CD4-positive, alpha-beta T cell treated with Interleukin-4 for 4 hours (primary cell): ENCODE results near the gene DCDC2C.

Experiments
- DNase-seq: peaks from one replicate; pipeline ENCODE4 v3.0.0-alpha.2; 2020

DCDC2C gene, protein sequence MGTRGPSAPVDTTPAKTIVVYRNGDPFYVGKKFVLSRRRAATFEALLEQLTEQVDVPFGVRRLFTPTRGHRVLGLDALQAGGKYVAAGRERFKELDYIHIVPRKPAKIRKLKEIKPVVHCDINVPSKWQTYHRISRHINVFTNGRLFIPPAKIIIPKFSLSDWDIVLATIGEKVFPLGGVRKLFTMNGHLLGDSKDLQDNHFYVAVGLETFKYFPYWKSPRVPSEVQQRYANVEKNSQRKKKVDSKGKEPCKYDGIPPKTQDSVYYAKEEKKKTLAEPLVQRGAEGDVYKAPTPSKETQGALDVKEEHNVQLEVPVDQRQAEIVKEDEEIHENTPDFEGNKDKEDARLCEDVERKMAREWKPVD

DNA sequence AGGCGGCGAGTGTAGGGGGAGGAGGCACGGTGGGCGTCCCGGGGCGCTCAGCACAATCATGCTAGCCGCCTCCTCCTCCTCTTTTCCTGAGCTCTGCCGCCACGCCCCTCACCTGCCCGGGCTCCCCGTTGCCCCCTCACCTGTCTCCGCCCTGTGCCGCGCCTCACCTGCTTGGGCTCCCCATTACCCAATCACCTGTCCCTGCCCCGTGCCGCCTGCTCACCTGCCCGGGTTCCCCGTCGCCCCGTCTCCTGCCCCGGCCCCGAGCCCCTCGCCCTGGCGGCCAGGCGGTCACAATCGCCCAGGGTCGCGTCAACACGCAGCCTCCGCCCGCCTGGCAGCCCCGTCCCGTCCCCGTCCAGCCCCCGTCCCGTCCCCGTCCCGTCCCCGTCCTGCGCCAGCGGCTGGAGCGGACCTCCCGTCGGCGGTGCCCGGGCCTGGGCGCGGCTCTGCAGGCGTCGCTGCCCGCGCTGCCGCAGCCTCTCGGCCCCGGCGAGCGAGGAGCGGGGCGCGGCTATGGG is at the start of gene DCDC2C:
Gene DCDC2C (plus strand): TSS at position 340 of the 521 bp plus-strand sequence. CDS start 177 bp downstream, at position 517.
- DNase-seq, result no peak

DNA sequence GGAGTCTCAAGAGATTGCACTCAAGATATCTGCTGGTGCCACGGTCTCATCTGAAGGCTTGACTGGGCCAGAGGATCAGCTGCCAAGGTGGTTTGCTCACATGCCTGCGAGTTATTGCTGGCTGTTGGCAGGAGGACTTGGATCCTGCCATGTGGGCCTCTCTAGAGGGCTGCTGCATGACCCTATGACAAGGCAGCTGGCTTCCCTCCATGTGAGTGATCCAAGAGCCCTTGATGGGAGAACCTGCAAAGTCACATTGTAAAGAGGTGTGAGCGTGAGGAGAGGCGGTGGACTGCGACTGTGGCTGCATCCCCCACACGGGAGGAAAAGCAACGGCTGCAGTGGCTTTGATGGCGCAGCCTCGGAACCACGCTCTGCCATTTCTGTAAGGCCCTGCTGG is 49.4 kb upstream of the DCDC2C start:
- no peak for DNase-seq

DNA sequence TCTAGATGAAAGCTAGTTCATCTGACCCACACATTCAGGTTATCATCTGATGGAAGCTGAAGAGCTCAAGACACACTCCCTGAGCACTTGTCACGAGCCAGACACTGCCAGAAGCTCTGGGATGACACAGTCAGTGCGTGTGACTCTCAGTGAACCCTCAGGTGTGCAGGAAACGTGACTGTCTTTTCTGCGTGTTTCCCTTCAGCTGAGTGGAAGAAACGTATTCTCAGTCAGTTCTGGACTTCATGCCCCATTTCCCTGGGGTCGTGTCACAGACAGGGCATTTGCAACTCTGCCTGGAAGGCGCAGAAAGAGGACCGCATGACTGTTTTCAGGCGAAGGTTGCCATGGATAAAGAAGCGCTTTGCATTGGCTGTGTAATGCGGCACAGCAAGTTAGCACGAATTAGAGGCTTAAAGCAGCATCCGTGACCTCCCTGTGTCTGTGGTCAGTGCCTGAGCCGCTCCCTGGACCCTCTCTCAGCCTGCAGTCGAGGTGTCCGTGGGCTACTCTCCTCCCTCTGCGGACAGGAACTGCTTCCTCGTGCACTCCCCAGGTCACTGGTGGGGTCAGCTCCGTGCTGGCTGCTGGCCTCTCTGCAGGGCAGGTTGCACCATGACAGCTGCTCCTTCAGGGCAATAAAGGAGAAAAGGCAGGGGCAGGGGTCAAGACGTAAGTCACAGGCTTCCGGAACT is 48.7 kb upstream of the DCDC2C start:
- no peak for DNase-seq

DNA sequence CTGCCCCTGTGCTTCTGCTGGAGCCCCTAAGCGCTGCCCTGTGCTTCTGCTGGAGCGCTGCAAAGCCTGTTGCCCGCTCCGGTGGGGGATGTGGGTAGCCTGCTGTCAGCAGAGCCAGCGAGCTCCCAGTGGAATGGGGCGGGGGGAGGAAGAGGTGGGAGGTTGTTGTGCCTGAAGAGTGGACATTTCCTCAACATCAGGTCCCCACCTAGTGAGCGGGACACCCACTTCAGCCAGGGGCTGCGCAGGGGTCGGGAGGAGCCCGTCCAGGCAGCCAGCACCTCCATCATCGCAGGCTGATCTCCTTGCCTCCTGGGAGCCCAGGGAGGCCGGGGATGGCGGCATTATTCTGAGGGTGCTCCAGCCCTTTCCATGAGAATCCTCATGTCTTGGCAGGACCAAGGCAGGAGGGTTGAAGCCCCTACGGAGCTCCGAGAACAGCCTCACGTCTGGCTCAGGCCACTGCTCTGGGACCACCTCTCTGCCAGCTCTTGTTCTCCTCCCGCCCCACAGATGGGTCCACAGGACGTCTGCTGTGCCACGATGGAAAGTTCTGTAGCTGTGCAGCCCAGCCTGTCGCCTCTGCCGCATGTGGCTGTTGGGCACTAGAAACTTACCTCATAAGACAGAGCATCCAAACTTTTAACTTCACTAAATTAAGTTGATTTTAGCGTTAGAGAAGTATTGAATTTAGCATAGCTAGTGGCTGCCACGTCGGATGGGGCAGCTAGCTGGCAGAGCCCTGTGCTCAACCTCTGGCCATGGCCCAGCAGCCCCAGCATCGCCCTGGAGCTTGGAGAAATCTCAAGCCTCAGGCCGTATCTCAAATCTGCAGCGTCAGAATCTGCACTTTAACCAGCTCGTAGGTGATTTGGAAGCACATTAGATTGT is 47.3 kb upstream of the DCDC2C start:
- DNase-seq, result no peak

DNA sequence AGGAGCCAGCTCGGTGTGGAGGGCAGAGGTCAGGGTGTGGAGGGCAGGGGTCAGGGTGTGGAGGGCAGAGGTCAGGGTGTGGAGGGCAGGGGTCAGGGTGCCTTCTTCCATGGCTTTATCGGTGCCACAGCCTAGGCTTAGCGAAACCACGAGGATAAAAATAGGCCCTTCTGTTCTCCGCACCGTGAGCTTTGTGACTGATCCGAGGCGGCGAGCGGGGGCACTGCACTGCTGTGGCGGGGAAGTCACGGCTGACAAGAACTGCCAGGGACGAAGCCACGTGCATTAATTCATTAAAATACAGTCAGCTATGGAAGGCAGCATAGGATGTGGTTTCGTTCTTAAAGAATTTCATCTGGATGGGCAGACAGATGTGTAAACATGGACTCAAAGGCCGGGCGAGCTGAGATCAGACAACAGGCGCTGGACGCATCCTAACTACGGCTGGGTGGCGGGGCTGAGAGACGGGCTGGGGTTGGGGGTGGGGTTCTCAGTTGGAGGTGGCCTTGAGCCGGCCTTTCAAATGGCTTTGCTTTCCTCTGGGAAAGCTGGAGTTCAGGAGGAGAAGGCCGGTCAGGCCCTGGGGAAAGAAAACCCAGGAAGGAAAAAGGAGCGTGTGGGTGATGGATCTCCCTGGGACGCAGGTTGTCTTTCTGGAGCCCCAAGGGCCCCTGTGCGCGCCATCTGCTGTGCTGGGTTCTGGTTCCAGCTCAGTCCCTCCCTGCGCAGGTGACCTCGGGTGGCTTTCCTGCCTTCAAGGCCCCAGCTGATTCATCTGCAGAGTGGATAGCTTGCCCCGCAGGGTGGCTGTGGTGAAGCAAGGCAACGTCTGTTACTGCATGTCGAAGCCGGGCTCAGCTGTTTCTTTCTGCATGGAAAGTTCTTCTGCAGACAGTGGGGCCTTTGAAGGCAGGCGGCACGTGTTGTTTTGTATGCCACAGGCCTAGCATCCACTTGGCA is 46.3 kb upstream of the DCDC2C start:
- no peak for DNase-seq

DNA sequence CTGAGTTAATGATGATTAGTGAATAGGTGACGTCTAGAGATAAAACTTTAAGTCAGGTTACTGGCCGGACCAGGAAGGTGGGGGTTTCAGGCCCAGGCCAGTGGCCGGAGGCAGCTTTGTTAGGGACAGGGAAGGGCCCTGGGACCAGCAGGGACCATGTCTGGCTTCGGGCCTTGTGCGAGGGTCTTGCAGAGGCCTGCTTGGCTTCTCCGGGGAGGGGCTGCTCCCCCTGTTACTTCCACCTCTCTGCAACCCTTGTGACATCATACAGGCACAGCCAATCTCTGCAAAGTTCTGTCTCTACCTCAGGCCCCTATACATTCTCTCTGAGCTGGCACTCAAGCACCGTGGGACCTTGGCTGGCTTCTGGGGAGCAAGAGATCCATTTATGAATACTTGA is 45.5 kb upstream of the DCDC2C start, which contains the start of gene ALLC:
Gene ALLC (plus strand): TSS at position 320 of the 400 bp plus-strand sequence. CDS start 12,958 bp downstream, outside the sequence.
- no peak for DNase-seq

DNA sequence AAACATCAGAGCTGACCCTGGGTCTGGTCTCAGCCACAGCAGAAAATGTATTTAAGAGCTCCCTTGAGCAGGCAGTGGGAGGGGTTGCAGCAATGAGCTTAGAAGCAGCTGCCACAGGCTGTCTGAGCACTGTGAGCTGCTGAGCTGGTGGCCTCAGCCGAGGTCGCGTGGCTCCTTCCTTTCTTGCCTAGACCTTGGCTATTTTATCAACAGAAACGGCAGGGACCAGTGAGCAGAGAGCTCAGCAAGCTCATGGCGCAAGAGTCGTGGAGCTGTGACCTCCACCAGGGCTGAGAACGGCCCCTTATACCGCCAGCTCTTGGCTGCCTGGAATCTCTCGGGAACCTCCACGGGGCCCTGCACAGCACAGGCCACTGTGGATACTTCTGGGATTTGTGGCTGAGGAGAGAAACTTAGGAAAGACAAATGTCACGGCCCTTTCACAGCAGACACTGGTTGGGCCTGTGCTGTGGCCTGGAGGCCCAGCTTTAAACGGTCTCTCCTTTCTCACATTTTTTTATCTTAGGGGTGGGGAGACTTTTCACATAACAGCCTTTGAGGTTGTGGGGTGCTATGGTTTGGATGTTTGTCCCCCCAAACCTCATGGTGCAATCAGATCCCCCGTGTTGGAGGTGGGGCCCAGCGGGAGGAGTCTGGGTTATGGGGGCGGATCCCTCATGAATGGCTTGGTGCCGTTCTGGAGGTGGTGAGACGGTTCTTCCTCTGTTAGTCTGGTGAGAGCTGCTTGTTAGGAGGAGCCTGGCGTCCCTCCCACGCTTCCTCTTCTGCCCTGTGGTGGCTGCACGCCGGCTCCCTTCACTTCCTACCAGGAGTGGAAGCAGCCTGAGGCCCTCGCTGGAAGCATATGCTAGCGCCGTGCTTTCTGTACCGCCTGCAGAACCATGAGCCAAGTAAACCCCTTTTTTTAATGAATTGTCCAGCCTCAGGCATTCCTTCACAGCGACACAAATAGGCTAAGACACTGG is 43.6 kb upstream of the DCDC2C start:
- DNase-seq, result no peak

DNA sequence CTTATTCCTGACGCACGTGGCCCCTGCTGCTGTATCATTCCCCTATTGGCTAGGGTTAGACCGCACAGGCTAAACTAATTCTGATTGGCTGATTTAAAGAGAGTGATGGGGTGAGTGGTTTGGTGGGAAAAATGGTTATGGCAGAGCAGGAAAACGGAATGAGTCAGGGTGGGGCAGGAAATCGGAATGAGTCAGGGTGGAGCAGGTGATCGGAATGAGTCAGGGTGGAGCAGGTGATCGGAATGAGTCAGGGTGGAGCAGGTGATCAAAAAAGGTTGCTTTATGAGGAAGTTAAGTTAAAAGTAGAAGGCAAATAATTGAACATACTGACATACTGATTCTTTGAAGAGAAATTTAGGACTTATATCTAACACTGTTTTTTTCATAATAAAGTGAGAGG is 42.7 kb upstream of the DCDC2C start:
- peak; percentile 24 for DNase-seq

DNA sequence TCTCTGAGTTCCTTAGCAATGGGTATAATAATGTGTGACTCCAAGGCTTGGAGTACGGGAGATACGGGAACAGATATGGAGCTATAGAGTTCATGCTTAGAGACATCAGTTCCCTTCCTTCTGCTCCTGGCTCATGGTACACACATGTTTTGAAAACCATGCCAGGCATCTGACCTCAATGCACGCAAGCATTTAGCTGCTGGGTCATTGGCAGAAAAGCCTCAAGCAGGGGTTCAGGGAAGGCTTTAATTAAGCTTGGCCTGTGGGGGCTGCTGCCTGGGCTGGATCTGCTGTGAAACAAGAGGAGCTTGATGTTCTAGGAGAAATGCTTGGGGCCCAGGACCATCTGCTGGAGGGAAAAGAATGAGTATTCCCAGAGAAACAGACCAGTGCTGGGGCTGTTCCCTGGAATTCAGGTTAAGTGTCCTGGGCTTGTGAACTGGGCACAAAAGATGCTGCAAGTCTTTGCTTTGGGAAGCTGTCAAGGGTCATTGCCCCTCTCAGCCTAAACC is 42.2 kb upstream of the DCDC2C start:
- no peak for DNase-seq

DNA sequence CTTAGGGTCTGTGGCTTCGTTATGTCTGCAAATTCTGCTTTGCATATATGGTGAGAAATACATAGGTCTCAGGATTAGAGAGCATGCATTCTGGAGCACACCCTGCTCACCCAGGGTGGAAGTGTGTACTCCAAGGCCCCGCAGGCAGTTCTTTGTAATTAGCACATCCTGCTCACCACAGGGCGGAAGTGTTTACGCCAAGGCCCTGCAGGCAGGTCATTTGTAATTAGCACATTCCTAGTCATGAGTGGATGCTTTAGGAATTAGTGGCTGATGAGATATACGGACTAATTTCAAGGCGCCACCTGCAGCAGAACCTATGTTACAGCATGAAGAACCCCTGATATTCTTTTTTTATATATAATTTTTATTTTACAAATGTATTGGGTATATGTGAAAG is 41.1 kb upstream of the DCDC2C start:
- peak; percentile 7 for DNase-seq

DNA sequence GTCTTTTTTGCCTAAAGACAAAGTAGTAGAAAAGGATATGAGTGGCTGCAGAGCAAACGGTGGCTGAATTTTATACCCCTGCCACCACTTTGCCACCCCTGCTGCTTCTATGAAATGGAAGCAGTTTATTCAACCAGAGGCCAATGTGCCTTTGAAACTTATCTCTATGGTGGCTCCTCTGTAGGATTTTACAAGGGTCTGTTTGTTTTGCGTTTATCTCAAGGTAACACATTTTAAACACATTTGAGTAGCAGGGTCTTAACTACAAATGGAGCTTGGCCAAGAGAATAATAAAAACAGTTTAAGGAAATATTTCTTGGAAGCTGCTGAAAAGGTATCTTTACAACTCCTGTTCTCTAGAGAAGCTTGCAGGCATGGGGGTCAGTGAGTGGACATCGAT is 39.3 kb upstream of the DCDC2C start:
- DNase-seq, result no peak

DNA sequence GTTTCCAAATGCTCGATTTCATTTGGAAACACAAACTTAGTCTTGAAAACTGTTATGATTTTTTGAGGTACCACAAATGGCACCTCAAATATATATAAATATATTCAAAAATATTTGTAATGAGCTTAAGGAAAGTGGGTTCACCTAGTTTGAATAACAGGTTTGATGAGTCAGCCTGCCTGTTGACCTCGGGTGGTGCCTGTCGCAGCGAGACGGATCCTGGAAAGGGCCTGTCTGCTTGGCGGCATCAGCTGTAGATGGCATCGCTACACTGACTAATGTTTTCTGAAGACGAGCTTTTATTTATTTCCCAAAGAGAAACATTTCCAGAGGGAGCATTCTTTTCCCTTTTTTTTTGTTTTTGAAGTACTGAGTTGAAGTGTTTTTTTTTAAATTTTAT is 38.5 kb upstream of the DCDC2C start:
- no peak for DNase-seq

DNA sequence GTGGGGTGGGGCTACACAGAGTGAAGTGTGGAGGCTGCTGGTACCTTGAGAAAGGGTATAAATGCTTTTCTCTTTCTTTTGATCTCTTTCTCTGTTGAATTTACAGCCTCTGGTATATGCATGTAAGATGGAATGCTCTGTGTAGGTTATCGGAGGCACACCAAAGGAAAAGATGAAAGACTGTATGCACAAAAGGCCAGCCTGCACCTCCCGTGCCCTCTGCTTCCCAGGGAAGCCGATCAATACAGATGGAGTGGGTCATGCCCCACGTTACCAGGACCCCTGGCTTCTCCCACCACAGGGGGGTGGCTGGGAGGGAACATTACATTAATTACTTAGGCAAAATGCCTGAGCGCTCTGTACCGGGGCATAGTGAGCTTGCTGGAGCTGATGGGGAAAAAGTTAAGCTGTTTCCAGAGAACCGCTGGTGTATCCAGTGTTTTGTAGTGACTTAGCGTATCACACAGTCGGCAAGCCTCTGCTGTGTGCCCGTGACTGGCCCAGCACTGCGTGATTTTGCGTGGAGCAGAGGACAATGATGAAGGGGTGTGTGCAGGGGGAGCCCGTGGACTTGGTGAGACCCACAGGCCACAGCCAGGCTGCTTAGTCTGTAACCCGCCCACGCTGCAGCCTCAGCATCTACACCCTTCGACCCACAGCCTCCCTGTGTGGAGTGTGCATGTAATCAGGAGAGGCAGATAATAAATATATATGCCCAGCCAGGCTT is 37.3 kb upstream of the DCDC2C start:
- no peak for DNase-seq

DNA sequence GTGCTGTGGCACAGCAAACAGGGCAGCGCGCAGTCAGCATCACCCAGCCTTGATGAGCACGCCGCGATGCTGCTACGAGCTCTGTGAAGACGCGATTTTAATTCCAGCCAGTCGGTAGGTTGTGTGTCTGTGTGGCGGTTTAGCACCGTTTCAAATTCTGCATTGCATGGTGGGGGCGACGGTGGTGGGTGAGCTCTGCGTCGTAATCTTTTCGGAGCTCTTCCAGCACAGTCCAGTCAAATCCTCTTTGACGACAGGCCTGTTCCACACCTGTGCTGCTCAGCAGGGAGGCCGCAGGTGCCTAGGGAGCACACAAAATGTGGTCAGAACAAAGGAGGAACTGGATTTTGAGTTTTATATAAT is 36.8 kb upstream of the DCDC2C start:
- no peak for DNase-seq

DNA sequence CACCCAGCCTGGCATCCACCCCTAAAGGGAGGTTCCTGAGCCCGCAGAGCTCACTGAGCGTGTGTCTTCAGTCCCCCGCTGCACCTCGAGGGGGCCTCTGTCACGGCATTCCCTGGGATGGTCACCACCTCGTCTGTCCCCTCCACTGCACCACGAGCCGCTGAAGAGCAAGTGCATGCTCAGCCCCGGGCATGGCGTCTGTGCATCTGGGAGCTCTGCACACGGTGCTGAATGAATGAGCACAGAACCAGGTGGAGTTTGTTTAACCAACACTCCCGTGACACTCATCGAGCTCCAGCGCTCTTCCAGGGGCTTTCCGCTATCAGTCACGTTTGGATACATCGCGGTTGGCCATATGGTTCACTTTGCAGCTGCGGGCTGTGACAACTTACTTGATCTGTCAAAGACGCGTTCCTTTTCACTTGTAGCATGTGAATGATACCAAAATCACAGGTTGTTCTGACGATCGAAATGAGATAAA is 36.2 kb upstream of the DCDC2C start:
- DNase-seq, result no peak

DNA sequence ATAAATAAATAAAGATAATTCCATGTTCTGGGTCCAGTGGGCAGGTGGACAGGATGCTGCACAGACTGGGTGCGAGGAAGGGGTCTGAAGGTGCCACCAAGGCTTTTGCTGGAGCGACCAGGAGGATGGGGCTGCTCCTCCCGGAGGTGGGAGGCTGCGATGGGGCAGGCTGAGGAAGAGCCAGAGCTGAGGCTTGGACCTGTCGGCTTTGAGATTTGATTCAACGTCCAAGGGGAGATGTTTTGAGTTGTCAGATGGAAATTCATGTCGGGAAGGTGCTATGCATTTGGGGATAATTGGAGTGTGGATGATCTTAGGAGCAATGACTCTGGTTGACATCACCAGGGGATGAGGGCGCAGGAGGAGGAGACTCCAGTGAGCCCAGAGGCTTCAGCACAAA is 33.7 kb upstream of the DCDC2C start:
- no peak for DNase-seq

DNA sequence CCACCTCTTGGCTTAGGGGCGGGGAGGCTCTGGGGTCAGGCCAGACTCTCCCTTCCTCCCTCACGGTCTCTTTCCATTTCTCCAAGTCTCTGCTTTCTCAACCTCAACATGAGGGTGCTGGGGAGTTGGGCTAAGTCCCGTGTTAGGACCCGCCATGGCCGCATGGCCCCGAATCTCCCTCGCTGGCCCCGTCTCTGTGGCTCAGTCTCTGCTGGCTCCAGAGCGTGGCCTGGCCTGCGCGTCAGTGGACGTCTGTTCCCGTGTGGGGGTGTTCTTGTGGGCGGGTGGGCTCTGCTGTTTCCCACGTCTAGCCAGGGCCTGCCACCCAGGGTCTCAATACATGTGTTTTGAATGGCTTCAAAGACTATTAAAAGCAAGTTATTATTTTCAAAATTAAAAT is 33.0 kb upstream of the DCDC2C start:
- DNase-seq, result no peak

DNA sequence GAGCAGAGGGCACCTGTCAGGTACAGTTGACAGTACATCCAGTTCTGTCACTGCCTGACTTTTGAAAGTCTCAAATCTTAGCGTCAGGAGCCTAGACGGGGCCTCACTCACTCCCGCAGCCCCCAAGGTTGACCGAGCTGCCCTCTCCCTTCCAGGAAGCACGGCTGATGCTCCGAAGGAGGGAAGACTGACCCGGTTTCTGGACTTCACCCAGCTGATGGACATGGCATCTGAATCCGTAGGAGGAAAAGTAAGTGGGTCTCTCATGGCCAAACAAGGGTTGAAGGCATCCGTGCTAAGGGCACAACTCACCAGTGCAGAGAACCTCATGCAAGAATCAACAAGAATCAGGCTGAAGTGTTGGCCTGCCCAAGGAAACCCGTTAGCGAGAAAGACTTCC is 32.4 kb upstream of the DCDC2C start:
- no peak for DNase-seq

DNA sequence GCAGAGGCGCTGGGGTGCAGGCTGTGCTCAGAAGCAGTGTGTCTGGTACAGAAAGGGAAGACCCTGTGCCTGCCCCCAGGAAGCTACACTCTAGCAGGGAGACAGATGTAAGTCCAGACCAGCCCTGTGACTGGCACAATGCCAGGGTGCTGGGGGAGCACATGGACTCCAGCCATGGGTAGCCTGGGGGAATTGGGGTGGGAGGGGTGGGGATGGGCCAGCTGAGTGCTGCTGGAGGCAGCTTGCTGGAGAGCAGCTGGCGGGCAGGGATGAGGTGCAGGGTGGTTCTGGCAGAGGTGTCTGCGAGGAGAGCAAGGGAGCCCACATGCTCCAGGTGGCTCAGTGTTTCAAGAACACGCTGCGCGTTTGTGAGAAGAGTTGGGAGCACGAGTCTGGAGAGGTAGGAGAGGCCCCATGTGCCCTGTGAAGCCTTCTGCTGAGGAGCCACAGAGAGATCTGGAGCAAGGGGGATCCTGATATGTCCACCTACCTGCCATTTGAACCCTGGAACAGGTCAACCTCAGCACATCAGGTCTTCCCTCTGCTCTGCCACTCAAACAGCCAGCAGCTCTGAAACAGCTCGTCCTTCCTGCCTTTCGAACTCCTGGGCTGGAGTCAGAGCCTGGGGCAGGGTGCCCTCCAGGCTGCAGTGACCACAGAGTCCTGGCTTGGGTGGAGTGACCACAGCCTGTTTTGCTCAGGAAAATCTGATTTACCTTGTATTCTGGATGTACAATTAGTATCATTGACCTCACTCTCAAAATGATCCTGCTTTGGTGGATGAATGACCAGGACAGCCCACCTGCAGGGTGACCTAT is 30.3 kb upstream of the DCDC2C start:
- DNase-seq, result no peak
